HepG2 (cell line): ENCODE measurements around the gene E2F3. TPM values are rescaled to one million over a fixed set of nuclear protein-coding genes. Genes with fewer than 3 reads are reported as not detected.

Experiments used
- ARNT ChIP-seq: fragments of 450-650 bp; IDR thresholded peaks from 2 replicates; pipeline ENCODE4 v1.6.1; 2017
- CTCF ChIP-seq: sonication (generic); formaldehyde crosslinking; IDR thresholded peaks from 2 replicates; pipeline ENCODE4 v1.5.0; 2020; ENCODE audit warnings: mild to moderate bottlenecking, missing genetic modification reagents, moderate library complexity
- GMEB2 ChIP-seq: IDR thresholded peaks from 2 replicates; pipeline ENCODE4 v1.6.1; 2016; ENCODE audit warnings: missing biosample characterization, missing genetic modification reagents, low read depth
- HMGA1 ChIP-seq: sonication (generic); formaldehyde crosslinking; conservative IDR thresholded peaks from 2 replicates; pipeline ENCODE4 v1.4.0; 2020; ENCODE audit warnings: missing genetic modification reagents
- SAP130 ChIP-seq: IDR thresholded peaks from 2 replicates; pipeline ENCODE4 v1.6.1; 2016; ENCODE audit warnings: low read depth
- SIN3A ChIP-seq: IDR thresholded peaks from 2 replicates; pipeline ENCODE4 v1.6.1; 2011; ENCODE audit warnings: low read depth, mild to moderate bottlenecking, control low read depth, low read length, borderline replicate concordance
- STAG1 ChIP-seq: sonication (generic); formaldehyde crosslinking; IDR thresholded peaks from 2 replicates; pipeline ENCODE4 v1.4.0; 2020; ENCODE audit warnings: missing genetic modification reagents
- SYNCRIP ChIP-seq: fragments of 200-400 bp; formaldehyde crosslinking; IDR thresholded peaks from 2 replicates; pipeline ENCODE4 v1.6.1; 2018; ENCODE audit warnings: mild to moderate bottlenecking, low read depth, low read length; ENCODE audit not compliant: insufficient read depth
- ZC3H4 ChIP-seq: sonication (generic); formaldehyde crosslinking; IDR thresholded peaks from 2 replicates; pipeline ENCODE4 v1.4.0; 2020; ENCODE audit warnings: missing genetic modification reagents, borderline replicate concordance
- ZNF775 ChIP-seq: sonication (generic); formaldehyde crosslinking; IDR thresholded peaks from 2 replicates; pipeline ENCODE4 v1.4.0; 2020; ENCODE audit warnings: missing genetic modification reagents, mild to moderate bottlenecking, moderate library complexity, borderline replicate concordance
- polyA plus RNA-seq, 8 experiments: library from polyadenylated mRNA; depleted of rRNA in 3 of 8; stranded (reverse) in 7 of 8; unstranded in 1 of 8; fragments of >200 nt; fragmentation: Illumina TruSeq in 4 of 8; extraction: Trizol in 4 of 8; gene quantifications; 2 replicates each; pipeline versions ENCODE4 v1.2.1 to v1.2.3, GENCODE V29; 2011 to 2016; ENCODE audit warnings: low read depth in 4 of 8, missing spikeins in 1 of 8, mixed read lengths in 1 of 8; ENCODE audit not compliant: insufficient read depth in 1 of 8
- total RNA-seq, 5 experiments: library from RNA; depleted of rRNA; stranded (reverse); fragments of >200 nt; fragmentation: Illumina TruSeq; extraction: Trizol; gene quantifications; 2 replicates each; pipeline ENCODE4 v1.2.3, GENCODE V29; 2016; ENCODE audit warnings: low read depth in 1 of 5
- TF ChIP-seq, protein P1 (sequence below): IDR thresholded peaks from 2 replicates; pipeline ENCODE4 v1.4.0; 2020; ENCODE audit warnings: mild to moderate bottlenecking, missing genetic modification reagents
- TF ChIP-seq, protein P2 (sequence below): sonication (generic); formaldehyde crosslinking; IDR thresholded peaks from 2 replicates; pipeline ENCODE4 v1.8.1; 2022; ENCODE audit warnings: mild to moderate bottlenecking, missing genetic modification reagents
- TF ChIP-seq, protein P3 (sequence below): sonication (generic); formaldehyde crosslinking; IDR thresholded peaks from 2 replicates; pipeline ENCODE4 v1.4.0; 2020; ENCODE audit warnings: missing genetic modification reagents, mild to moderate bottlenecking, borderline replicate concordance
- TF ChIP-seq, protein P4 (sequence below): sonication (generic); formaldehyde crosslinking; IDR thresholded peaks from 2 replicates; pipeline ENCODE4 v1.4.0; 2020; ENCODE audit warnings: missing genetic modification reagents

The E2F3 gene
- total and polyA plus RNA-seq, 2 of the 13 experiments (the other 11 are each of a cell fraction or from before 2014, with no cell fraction given) = 8.5 to 12.7 TPM

DNA sequence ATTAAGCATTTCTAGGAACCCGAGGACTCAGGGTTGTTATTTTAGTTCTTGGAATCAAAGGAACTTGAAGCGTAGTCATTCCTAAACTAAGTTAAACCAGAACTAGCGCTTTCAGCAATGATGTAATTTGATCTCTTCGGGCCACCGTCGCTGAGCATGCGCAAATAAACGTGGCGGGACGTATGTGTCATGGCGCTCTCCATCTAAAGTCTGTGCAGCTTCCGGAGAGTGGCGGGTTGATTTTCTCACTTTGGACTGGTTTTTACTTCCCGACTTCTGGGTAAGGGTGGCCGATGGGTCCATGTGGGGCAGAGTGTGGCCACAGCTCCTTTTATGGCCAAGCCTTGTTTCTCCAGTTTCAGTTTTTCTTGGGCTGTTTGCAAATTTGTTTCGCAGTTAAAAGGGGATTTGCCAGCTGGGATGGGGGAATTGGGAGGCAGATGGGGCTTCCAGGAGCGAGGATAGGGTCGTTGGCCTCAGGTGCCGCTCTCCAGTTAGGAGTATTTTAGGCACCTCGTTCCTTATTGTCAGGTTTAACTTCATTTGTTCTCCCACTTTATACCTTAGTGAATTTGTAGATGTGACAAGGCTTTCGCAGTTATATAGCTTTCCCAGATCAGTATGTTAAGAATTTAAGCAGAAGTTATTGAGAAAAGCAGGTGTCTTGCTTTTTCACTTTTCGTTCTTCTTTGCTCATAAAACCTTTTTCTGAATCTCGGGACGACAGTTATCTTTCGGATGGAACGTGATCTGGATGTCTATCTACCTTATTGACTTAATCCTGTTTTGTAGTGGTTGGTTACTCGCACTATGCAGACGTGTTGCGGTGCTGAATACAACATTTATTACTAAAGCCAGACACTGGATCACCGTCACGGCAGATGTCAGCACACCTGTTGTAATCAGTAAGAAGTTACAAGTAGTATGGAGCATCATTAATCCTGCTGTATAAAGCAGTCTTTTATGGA is 132.9 kb downstream of the E2F3 start, which contains the start of gene CDKAL1 (continued):
- TF ChIP-seq, protein P1, sequence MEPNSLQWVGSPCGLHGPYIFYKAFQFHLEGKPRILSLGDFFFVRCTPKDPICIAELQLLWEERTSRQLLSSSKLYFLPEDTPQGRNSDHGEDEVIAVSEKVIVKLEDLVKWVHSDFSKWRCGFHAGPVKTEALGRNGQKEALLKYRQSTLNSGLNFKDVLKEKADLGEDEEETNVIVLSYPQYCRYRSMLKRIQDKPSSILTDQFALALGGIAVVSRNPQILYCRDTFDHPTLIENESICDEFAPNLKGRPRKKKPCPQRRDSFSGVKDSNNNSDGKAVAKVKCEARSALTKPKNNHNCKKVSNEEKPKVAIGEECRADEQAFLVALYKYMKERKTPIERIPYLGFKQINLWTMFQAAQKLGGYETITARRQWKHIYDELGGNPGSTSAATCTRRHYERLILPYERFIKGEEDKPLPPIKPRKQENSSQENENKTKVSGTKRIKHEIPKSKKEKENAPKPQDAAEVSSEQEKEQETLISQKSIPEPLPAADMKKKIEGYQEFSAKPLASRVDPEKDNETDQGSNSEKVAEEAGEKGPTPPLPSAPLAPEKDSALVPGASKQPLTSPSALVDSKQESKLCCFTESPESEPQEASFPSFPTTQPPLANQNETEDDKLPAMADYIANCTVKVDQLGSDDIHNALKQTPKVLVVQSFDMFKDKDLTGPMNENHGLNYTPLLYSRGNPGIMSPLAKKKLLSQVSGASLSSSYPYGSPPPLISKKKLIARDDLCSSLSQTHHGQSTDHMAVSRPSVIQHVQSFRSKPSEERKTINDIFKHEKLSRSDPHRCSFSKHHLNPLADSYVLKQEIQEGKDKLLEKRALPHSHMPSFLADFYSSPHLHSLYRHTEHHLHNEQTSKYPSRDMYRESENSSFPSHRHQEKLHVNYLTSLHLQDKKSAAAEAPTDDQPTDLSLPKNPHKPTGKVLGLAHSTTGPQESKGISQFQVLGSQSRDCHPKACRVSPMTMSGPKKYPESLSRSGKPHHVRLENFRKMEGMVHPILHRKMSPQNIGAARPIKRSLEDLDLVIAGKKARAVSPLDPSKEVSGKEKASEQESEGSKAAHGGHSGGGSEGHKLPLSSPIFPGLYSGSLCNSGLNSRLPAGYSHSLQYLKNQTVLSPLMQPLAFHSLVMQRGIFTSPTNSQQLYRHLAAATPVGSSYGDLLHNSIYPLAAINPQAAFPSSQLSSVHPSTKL (CRISPR knock-in tag) = peak; percentile 62
- no peak for TF ChIP-seq ZNF775 (CRISPR knock-in tag)
- TF ChIP-seq, protein P2, sequence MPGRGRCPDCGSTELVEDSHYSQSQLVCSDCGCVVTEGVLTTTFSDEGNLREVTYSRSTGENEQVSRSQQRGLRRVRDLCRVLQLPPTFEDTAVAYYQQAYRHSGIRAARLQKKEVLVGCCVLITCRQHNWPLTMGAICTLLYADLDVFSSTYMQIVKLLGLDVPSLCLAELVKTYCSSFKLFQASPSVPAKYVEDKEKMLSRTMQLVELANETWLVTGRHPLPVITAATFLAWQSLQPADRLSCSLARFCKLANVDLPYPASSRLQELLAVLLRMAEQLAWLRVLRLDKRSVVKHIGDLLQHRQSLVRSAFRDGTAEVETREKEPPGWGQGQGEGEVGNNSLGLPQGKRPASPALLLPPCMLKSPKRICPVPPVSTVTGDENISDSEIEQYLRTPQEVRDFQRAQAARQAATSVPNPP = no peak
- no peak for TF ChIP-seq SYNCRIP
- peak; percentile 91 for TF ChIP-seq SIN3A
- TF ChIP-seq CTCF (CRISPR knock-in tag) = no peak
- no peak for TF ChIP-seq ARNT
- TF ChIP-seq, protein P3, sequence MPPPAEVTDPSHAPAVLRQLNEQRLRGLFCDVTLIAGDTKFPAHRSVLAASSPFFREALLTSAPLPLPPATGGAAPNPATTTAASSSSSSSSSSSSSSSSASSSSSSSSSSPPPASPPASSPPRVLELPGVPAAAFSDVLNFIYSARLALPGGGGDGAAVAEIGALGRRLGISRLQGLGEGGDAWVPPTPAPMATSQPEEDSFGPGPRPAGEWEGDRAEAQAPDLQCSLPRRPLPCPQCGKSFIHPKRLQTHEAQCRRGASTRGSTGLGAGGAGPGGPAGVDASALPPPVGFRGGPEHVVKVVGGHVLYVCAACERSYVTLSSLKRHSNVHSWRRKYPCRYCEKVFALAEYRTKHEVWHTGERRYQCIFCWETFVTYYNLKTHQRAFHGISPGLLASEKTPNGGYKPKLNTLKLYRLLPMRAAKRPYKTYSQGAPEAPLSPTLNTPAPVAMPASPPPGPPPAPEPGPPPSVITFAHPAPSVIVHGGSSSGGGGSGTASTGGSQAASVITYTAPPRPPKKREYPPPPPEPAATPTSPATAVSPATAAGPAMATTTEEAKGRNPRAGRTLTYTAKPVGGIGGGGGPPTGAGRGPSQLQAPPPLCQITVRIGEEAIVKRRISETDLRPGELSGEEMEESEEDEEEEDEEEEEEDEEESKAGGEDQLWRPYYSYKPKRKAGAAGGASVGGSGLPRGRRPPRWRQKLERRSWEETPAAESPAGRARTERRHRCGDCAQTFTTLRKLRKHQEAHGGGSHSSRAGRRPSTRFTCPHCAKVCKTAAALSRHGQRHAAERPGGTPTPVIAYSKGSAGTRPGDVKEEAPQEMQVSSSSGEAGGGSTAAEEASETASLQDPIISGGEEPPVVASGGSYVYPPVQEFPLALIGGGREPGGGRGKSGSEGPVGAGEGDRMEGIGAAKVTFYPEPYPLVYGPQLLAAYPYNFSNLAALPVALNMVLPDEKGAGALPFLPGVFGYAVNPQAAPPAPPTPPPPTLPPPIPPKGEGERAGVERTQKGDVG = no peak; the same call in 1 of the 2 replicates
- 0 out of 2 replicates have a peak, but pooled peaks have one; percentile 11 for TF ChIP-seq STAG1 (CRISPR knock-in tag)
- TF ChIP-seq GMEB2 (CRISPR knock-in tag) = peak; percentile 72
- TF ChIP-seq ZC3H4 (CRISPR knock-in tag) = no peak
- TF ChIP-seq, protein P4, sequence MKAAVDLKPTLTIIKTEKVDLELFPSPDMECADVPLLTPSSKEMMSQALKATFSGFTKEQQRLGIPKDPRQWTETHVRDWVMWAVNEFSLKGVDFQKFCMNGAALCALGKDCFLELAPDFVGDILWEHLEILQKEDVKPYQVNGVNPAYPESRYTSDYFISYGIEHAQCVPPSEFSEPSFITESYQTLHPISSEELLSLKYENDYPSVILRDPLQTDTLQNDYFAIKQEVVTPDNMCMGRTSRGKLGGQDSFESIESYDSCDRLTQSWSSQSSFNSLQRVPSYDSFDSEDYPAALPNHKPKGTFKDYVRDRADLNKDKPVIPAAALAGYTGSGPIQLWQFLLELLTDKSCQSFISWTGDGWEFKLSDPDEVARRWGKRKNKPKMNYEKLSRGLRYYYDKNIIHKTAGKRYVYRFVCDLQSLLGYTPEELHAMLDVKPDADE (CRISPR knock-in tag) = no peak
- peak; percentile 91 for TF ChIP-seq SAP130 (CRISPR knock-in tag)
- TF ChIP-seq HMGA1 (CRISPR knock-in tag) = no peak
